GM23248 (cell line): ENCODE measurements around the gene THOP1.

Source experiments
- EZH2 ChIP-seq: fragments of 200-600 bp; sonication (generic); IDR thresholded peaks from 2 replicates; pipeline ENCODE4 v1.6.1; 2018; ENCODE audit warnings: antibody characterized with exemption, mild to moderate bottlenecking; ENCODE audit not compliant: insufficient read depth, poor library complexity, severe bottlenecking
- EZH2phosphoT487 ChIP-seq: fragments of 200-600 bp; sonication (generic); IDR thresholded peaks from 2 replicates; pipeline ENCODE4 v1.6.1; 2018; ENCODE audit warnings: antibody characterized with exemption, moderate library complexity, mild to moderate bottlenecking, low read depth; ENCODE audit not compliant: insufficient read depth

- TF ChIP-seq EZH2 (no peak), EZH2phosphoT487 (no peak)
Measured at GRCh38 chr19:2858864-2859263, 73.6 kb downstream of the THOP1 start.
